GM21786 (cell line): Measurements from ENCODE around the gene PEBP1.
"Not testable (repeated sequence)": the region's sequence is repeated elsewhere in the genome, so short reads cannot be mapped to it uniquely, and the experiment has no call there.

Experiments
- ATAC-seq: cut with Tn5 transposase; IDR thresholded peaks from one replicate; pipeline ENCODE4 v1.9.1; 2021; ENCODE audit not compliant: unreplicated experiment

The PEBP1 gene

DNA sequence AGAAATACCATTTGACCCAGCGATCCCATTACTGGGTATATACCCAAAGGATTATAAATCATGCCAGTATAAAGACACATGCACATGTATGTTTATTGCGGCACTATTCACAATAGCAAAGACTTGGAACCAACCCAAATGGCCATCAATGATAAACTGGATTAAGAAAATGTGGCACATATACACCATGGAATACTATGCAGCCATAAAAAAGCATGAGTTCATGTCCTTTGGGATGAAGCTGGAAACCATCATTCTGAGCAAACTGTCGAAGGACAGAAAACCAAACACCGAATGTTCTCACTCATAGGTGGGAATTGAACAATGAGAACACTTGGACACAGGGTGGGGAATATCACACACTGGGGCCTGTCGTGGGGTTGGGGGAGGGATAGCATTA lies 6.5 kb upstream of the PEBP1 start:
- not testable (repeated sequence) for ATAC-seq

DNA sequence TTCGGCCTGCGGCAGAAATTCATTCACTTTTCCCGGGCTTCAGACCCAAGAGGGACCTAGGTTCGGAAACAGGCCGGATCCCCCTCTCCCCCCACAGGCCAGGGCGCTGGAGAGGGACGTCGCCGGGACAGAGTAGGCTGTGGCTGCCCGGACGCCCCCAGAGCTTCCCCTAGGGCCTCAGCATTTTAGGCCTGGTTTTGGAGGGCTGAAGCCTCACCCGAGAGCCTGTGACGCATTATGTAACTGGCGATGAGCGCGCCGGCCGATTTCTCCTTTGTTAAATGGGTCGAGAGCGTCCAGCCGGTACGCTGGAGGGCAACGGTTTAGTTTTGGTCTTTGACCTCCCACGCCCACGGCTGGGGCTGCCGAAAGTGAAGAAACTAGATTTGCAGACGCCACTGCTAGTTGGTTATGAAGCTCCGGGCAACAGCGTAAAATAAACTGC lies 657 bp downstream of the PEBP1 start:
- peak; percentile 31 for ATAC-seq

DNA sequence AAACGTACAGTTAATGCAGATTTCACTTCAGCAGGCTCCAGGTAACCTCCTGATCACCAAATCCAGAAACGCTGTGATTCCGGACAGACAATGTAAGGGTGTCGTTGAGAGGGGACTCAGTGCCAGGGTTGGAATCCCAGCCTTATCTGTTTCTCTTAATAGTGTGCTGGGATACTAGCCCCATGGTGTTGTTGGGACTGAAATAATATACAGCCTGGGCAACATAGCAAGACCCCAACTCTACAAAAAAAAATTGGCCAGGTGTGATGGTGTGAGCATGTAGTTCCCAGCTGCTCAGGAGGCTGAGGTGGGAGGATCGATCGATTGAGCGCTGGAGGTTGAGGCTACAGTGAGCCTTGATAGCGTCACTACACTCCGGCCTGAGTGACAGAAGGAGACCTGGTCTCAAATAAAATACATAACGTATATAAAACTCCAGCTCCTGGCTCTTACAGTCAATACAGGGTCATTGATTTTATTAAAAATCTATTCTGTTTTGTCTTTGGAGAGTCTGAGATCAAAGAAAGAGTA lies 1.3 kb downstream of the PEBP1 start:
- no peak for ATAC-seq

DNA sequence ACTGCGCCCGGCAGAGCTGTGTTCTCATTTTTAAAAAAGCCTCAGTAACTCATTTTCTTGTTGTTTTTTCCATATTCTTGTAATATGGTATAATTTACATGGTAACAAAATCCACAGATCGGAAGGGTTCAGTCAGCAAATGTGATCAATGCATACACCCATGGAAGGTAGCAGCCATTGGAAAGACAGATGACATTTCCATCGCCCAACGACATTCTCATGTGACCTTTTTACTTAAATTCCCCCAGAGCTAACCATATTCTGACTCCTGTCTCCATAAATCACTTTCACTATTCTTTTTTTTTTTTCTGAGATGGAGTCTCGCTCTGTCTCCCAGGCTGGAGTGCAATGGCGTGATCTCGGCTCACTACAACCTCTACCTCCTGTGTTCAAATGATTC lies 4.9 kb downstream of the PEBP1 start:
- no peak for ATAC-seq

DNA sequence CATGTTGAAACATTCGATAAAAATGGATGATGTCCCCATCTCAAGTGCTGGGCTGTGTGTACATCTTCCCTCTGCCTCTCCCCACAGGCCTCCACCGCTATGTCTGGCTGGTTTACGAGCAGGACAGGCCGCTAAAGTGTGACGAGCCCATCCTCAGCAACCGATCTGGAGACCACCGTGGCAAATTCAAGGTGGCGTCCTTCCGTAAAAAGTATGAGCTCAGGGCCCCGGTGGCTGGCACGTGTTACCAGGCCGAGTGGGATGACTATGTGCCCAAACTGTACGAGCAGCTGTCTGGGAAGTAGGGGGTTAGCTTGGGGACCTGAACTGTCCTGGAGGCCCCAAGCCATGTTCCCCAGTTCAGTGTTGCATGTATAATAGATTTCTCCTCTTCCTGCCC lies 8.6 kb downstream of the PEBP1 start:
- no peak for ATAC-seq

DNA sequence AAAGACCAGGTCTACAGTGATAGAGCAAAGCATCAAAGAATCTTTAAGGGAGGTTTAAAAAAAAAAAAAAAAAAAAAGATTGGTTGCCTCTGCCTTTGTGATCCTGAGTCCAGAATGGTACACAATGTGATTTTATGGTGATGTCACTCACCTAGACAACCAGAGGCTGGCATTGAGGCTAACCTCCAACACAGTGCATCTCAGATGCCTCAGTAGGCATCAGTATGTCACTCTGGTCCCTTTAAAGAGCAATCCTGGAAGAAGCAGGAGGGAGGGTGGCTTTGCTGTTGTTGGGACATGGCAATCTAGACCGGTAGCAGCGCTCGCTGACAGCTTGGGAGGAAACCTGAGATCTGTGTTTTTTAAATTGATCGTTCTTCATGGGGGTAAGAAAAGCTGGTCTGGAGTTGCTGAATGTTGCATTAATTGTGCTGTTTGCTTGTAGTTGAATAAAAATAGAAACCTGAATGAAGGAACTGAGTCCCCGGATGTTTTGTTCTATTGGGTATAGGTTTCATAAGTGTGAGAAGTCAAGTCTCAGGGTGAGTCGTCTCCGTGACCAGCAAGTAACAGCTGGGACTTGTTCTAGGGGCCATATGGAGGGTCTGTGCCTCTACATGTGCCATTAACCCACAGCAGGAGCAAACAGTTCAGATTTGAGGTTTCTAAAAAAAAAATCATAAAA lies 9.3 kb downstream of the PEBP1 start:
- ATAC-seq = no peak

DNA sequence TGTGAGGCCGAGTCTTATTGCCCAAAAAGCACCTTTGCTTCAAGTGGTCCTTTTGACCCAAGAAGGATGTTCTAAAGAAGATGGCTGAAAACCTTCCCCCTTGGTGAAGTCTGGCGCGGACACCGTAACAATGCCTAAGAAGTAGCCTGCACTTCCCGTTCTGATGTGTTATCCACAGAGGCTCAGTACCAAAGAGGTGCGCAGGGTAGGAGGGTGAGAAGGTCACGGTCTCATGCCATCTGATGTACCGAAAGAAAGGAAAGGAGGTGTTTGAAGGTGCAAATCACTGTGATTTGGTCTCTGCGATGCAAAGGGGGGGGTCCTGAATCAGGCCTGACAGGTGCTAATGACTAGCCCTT lies 9.9 kb downstream of the PEBP1 start:
- no peak for ATAC-seq

DNA sequence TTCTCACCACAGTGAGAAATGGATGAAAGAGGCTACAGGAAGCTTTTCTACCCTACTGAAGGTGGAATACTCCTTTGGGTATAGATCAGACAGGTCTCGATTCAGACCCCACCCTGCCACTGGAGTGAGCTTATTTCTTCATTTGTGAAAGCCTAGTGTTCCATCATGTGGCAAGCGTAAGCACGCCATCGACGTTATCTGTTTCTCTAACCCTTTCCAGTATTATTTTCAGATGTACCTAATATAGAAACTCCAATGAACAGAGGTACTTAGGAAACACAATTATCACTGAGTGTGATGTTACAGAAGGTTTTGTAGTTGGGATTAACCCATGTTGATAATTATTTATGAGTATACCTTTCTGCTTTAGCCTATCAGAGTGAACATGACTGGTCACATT lies 12.4 kb downstream of the PEBP1 start:
- no peak for ATAC-seq

DNA sequence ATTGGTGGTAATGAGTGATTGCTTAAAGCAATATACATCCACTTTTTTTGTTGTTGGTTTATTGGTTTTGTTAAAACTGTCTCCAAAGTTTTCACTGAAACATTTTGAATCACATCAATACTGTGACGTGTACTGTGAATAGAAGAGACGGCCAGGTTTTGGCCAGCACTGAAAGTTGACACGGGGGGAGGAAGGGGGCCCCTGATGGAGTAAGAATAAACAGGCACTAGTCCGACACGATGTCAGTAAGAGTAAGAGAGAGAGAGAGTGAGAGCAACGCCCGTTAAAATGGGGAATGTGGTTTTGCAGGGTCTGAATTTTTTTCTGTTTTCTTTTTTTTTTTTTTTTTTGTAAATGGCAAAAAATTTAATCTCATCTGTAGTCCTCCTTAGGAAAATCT lies 14.7 kb downstream of the PEBP1 start:
- ATAC-seq = no peak

DNA sequence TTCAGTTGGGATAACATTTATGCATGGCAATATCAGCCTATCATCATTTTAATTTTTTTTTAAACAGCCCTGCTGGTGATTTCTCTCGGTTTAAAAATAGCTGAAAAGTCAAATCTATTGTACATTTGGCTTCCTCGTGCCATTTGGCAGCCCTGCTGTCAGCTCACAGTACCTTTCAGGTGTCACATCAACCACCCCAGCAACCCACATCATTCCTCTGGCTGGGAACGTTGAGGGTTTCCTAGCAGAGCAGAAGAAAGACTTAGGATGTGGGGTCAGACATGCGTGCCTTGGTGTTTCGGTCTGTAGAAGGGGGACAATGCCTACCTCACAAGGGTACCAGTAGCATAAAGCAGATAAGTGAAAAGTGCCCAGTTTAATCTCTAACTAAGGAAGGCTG lies 15.8 kb downstream of the PEBP1 start:
- ATAC-seq = no peak

DNA sequence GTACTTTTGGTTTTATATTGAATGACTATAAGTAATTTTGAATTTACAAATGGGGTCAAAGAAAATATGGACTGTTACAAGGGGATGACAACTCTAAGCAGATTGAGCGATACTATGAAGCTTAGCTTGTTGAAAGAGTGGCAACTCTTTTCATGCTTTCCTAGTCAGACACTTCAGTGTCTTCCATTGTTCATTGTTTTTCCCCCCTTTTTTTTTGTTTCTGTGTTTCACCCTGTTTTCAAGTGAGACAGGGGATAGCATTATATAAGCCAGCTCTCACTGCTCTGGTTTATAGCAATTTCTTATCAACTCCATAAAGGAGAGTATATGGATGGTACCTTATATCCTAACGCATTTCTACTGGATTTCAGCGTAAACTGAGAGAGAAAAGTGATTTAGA lies 24.6 kb downstream of the PEBP1 start:
- ATAC-seq = no peak

DNA sequence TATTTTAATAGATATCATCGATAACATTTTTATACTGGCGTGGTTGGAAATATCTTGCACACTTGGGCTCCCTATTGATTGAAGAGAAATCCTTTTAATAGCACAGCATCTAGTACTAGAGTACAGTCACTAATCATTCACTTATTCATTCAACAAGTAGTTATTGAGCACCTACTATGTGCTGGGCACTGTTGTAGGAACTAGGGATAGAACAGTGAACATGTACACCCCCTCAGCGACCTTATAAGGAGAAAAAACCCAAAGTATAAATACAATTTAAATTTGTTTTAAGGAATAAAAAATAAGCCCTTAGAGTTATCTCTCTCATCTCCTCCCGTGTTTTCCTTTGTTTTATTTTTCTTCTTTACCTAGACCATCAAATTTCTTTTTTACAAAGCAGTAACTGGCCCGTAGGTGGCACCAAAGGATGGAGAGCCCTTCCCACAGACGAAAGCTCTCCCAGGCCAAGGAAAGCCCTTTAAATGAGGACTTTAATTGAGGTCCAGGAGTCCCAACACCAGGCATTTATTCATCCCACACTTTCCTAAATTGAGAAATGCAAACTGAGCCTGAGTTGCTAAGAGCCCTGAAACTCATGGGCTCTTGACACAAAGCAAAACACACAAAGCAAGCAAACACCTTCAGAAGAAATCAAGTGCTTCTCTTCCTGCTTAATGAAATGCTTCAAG lies 29.0 kb downstream of the PEBP1 start:
- no peak for ATAC-seq

DNA sequence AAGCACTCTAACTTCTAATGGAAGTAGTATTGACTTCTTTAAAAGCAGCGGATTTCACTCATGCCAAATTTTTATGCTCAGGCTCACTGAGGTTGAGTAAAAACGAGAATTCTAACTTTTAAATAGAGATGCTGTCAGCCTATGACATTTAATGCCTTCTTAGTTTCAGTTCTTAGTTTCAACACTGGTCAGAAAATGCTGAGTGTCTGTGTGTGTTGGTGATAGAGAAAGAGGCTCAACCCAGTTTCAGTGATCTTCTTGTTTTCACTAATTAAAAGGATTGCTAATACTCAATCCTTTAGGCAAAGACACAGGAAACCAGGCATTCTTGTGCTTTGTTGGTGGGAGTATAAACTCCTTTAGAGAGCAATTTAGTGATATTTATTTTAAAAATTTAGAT lies 31.0 kb downstream of the PEBP1 start:
- peak; percentile 99 for ATAC-seq

DNA sequence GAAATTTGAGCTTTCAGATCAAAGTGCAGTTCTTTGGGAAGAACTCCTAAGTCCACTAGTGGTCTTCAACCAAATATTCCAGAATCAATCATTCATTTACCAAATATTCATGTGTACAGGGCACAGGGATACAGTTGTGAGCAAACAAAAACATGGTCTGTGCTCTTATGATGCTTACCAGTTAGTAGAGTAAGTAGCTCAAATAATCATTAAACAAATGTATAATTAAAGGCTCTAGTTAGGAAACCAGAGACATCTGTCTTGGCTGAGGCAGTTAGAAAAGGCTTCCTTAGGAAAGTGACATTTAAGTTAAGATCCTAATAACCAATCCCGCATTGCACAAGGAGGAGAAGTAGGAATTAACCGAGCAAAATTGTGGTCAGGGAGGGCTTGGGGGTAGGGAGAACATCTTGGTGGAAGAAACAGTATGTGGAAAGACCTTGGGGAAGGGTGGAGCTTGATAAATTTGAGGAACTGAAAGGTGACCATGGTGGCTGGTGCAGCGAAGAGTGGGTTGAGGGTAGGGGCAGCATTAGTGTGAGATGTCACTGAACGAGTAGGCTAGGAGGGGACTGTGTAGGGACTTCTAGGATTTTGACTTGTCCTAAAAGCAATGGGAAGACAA lies 40.0 kb downstream of the PEBP1 start:
- peak; percentile 66 for ATAC-seq

DNA sequence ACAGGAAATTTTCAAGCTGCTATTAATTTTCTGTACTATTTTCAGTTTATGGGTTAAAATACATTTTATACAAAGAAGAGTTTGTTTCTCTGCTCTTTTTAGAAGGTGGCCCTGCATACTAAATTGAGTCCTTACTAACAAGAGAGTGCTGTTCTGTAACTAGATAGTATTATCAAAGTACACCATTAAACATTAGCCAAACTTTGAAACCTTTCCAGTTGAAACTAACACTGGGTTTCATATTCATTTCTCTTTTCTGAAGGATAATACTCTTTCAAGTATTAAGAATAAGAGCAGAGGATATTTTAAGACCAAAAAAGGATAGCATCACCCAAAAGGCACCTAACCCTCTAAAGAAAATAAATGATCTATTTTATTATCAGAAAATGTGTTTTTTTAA lies 47.2 kb downstream of the PEBP1 start:
- ATAC-seq = peak; percentile 58

DNA sequence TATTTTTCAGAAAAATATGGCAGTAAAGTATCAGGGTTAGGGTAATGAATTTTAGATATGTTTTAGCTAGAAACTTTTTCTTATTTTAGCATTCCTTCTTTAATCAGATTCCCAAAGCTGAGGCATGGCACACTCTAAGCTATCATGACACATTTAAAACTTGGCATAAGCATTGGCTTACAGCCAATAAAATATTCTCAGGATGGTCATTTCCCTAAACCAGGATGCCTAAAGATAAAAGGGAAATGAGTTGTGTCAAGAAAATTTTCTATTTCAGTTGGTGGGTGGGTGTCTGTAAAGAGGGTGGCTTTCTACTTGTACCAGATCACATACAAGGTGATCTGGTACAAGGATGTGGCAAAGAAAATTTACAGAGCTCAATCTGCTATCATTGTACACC lies 47.8 kb downstream of the PEBP1 start:
- ATAC-seq = no peak

DNA sequence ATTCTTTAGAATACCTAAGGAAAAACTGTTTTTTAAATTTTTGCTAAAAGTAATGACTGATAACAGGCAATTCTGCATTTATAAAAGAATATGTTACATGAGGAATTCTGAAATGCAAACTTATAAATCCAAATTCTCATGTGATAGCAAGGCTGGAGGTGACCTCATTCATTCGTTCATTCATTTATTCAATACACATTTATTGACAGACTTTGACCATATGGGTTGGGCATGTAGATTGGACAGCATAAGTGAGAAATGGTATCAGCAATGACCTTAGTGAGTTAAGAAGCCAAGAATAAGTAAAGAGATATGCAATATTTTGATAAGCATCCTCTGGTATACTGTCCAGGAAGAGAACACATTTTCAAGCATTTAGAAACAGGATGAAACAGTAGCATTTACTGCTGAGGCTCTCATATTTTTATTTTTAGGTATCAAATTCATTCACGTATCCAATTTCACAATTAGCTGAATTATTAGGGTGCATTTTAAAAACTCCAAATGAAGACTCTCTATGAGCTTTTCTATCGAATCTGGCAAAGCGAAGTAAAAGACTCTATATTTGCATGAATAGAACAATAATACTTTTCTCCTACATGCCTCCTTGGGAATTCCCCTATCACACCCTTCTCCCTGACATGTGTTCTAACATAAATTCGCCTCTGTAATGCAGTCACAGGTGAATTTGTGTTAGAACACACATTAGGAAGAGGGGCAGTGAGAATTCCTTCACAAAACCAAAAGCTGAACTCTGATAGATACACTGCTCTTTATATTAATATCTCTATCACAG lies 49.9 kb downstream of the PEBP1 start:
- ATAC-seq = no peak

DNA sequence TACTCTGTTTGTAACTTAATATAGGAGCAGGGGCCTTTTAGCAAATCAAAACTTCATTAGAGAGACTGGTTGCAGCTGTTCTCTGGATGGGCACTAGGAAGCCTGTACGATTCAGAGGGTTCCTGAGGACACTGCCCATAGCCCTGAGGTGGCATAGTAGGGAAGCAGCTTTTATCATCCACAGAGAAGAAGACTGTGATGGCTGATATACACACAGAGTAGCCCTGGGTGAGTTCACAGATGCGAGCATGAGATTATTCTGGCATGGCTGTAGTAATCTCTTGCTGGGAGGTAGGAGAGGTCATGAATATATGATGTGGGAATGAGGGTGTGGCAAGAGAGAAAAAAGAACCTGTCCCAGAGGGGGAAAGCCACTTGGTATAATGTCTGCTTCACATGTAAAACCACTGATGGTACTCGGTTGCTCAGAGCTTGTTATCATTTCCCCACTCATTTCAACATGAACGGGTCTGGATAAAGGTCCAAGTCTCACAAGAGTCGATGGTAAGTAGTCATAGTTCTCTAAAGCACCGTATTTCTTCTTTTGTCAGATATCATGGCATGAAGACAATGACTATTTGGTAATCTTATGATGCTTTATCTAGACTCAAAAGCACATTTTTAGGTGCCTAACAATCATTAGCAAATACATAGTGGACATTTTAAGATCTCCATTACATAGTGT lies 52.0 kb downstream of the PEBP1 start:
- no peak for ATAC-seq

DNA sequence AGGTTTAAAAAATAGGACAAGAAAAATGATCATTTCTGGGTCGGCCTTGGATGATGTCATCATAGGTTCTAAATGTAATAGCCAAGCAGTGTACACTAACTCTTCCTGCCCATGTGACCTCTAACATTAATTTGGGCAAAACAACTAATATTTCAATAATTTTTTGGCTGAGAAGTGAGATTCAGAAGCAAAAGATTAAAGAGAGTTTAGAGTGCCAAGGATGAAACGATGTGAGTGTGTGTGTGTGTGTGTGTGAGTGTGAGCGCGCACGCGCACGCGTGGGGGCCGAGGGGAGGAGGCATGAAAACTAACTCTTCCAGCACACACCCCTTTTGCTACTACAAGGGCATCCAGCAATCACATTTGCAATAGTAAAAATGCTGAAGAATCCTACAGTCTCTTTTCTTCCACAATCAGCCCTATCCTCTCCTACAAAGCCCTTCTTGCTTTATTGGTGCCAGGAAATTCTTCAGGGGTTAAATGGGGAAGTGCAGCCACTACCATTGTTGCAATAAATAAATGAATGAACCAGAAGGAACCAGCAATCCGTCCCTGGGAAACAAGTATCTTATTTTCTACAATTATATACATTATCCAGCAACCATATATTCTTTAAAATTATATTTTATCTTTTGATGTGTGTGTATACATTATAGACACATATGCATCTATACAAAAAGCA lies 52.9 kb downstream of the PEBP1 start:
- no peak for ATAC-seq

DNA sequence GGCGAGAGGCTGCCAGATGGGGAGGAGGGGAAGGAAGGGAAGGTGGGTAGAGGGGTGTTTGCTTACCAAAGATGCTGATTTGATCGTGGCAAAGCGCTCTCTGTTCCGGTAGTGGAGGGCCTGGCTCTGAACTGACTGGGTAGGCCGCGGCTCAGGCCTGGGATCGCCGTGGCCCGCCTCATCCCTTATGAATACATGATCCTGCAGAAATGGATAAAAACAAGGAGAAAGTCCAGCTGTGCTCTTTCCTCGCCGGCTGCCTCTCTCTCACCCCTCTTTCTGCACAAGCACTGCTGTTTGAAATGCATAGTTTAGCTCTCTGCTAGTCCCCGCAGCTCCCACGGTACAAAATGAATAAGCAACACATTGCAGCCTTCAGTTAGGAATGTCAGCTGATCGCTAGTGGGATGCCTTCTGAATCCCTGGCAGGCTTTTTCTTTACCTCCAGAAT lies 53.8 kb downstream of the PEBP1 start:
- no peak for ATAC-seq
